OCI-LY7 (cell line): ENCODE measurements around the gene SLFN12L. TPM values are rescaled to one million over a fixed set of nuclear protein-coding genes. Genes with fewer than 3 reads are reported as not detected.
"Not testable (repeated sequence)": the region's sequence is repeated elsewhere in the genome, so short reads cannot be mapped to it uniquely, and the experiment has no call there.

Source experiments
- BruUV-seq: library from RNA; stranded (reverse); fragments of 400-500 nt; replicated peaks from 2 replicates; lab custom pipeline; 2021; lab: Mats Ljungman, UMichigan
- CTCF ChIA-PET: fragments of 300-600 bp; sonication (Branson Sonifier 250); formaldehyde crosslinking; loops from one replicate; lab custom pipeline; 2022; ENCODE audit warnings: antibody characterized with exemption; ENCODE audit not compliant: unreplicated experiment; lab: Charles Lee
- POLR2A ChIA-PET: fragments of 300-600 bp; sonication (Branson Sonifier 250); formaldehyde crosslinking; loops from one replicate; lab custom pipeline; 2022; ENCODE audit warnings: antibody characterized with exemption; lab: Charles Lee
- DNase-seq: peaks from one replicate; pipeline ENCODE4 v3.0.0-alpha.2; 2015; ENCODE audit warnings: low spot score
- H2AFZ ChIP-seq: fragments of 200-600 bp; sonication (generic), shearing (Covaris generic); 2 replicates; pipeline ENCODE4 v1.6.1; 2014; ENCODE audit warnings: mild to moderate bottlenecking, antibody characterized with exemption, low read length, moderate library complexity
- H3K27ac ChIP-seq: fragments of 200-600 bp; sonication (generic); 2 replicates; pipeline ENCODE4 v1.5.1; 2014; ENCODE audit warnings: mixed run types, low read depth, mild to moderate bottlenecking, moderate library complexity, low read length, inconsistent platforms; ENCODE audit not compliant: poor library complexity, severe bottlenecking
- H3K36me3 ChIP-seq: fragments of 200-600 bp; sonication (generic); 2 replicates; pipeline ENCODE4 v1.6.1; 2014; ENCODE audit warnings: mild to moderate bottlenecking, antibody characterized with exemption, low read length, moderate library complexity, mixed read lengths; ENCODE audit not compliant: insufficient read depth
- H3K4me1 ChIP-seq: fragments of 200-600 bp; sonication (generic); 2 replicates; pipeline ENCODE4 v1.5.1; 2014; ENCODE audit warnings: mild to moderate bottlenecking, low read length; ENCODE audit not compliant: insufficient read depth, poor library complexity, severe bottlenecking
- H3K4me2 ChIP-seq: fragments of 200-600 bp; sonication (generic); 2 replicates; pipeline ENCODE4 v1.6.1; 2014; ENCODE audit warnings: mild to moderate bottlenecking, low read length
- H3K4me3 ChIP-seq: fragments of 200-600 bp; sonication (generic); 2 replicates; pipeline ENCODE4 v1.5.1; 2014; ENCODE audit warnings: mild to moderate bottlenecking, low read depth, low read length; ENCODE audit not compliant: poor library complexity, severe bottlenecking
- H3K79me2 ChIP-seq: fragments of 200-600 bp; sonication (generic); 2 replicates; pipeline ENCODE4 v1.6.1; 2016; ENCODE audit warnings: low read depth, mild to moderate bottlenecking, low read length, moderate library complexity, mixed read lengths; ENCODE audit not compliant: insufficient read depth
- H3K9me2 ChIP-seq: fragments of 200-600 bp; sonication (generic); 2 replicates; pipeline ENCODE4 v1.6.1; 2016; ENCODE audit warnings: mild to moderate bottlenecking, low read length, mixed read lengths; ENCODE audit not compliant: insufficient read depth
- H3K9me3 ChIP-seq: fragments of 200-600 bp; sonication (generic); 2 replicates; pipeline ENCODE4 v1.6.1; 2014; ENCODE audit warnings: mild to moderate bottlenecking, mixed run types, low read length, mixed read lengths
- H4K20me1 ChIP-seq: fragments of 200-600 bp; sonication (generic); 2 replicates; pipeline ENCODE4 v1.6.1; 2014; ENCODE audit warnings: mild to moderate bottlenecking, antibody characterized with exemption, low read length, moderate library complexity, mixed read lengths; ENCODE audit not compliant: insufficient read depth
- CTCF ChIP-seq: fragments of 200-600 bp; sonication (generic); conservative IDR thresholded peaks from 2 replicates; pipeline ENCODE4 v1.5.1; 2014; ENCODE audit warnings: mild to moderate bottlenecking, antibody characterized with exemption, low read length, moderate library complexity, mixed read lengths
- EZH2phosphoT487 ChIP-seq: fragments of 200-600 bp; sonication (generic); IDR thresholded peaks from 2 replicates; pipeline ENCODE4 v1.6.1; 2018; ENCODE audit warnings: low read depth, borderline replicate concordance, mild to moderate bottlenecking, mixed run types, antibody characterized with exemption, low read length, moderate library complexity, mixed read lengths
- intact Hi-C: fragments of 100-400 bp; cut with micrococcal nuclease; formaldehyde crosslinking; loops from one replicate; pipeline ENCODE4 v1.10.0; 2022; ENCODE audit not compliant: unreplicated experiment
- total RNA-seq, 2 experiments: library from RNA; depleted of rRNA in 1 of 2; stranded (reverse); fragments of >200 nt in 1 of 2; shearing (Covaris generic) in 1 of 2; gene quantifications; 2 replicates each; pipeline ENCODE4 v1.2.3, GENCODE V29; 2014 to 2022

Gene SLFN12L
- total RNA-seq, 2 experiments from 2014 or later = not detected

- DNase-seq = no peak
- no peaks in the 10 kb centered on the region for H3K9me2 ChIP-seq
- POLR2A ChIA-PET = no interaction called here
- H3K9me3 ChIP-seq = no peaks in the 10 kb centered on the region
- H3K79me2 ChIP-seq = no peaks in the 10 kb centered on the region
- no peak overlapping the region for H3K4me3 ChIP-seq
- H3K4me1 ChIP-seq = no peaks in the 10 kb centered on the region
- CTCF ChIA-PET = no interaction called here
- TF ChIP-seq EZH2phosphoT487 = no peak
- no peak for TF ChIP-seq CTCF
- H3K27ac ChIP-seq = no peak overlapping the region
- H3K4me2 ChIP-seq = no peak overlapping the region
- intact Hi-C loops = no loop called here
- H2AFZ ChIP-seq = no peak overlapping the region
- BruUV-seq = no TSS peak
- no peaks in the 10 kb centered on the region for H3K36me3 ChIP-seq
- no peaks in the 10 kb centered on the region for H4K20me1 ChIP-seq
These were observed 22.5 kb downstream of the SLFN12L start for GRCh38 chr17:35515027-35515426.

- TF ChIP-seq CTCF (no peak), EZH2phosphoT487 (no peak)
- no peaks in the 10 kb centered on the region for H3K36me3 ChIP-seq
- no peaks in the 10 kb centered on the region for H3K9me3 ChIP-seq
- ChIA-PET CTCF (no interaction called here), POLR2A (no interaction called here)
- no TSS peak for BruUV-seq
- no peak overlapping the region for H3K4me3 ChIP-seq
- no peaks in the 10 kb centered on the region for H3K9me2 ChIP-seq
- H3K4me1 ChIP-seq = no peaks in the 10 kb centered on the region
- H3K79me2 ChIP-seq = no peaks in the 10 kb centered on the region
- intact Hi-C loops = no loop called here
- H3K27ac ChIP-seq = no peak overlapping the region
- no peaks in the 10 kb centered on the region for H4K20me1 ChIP-seq
- H2AFZ ChIP-seq = no peak overlapping the region
- no peak for DNase-seq
- no peak overlapping the region for H3K4me2 ChIP-seq
These were observed 22.9 kb downstream of the SLFN12L start for GRCh38 chr17:35514564-35514963.

- intact Hi-C loops = no loop called here
- Histone ChIP-seq H3K4me1 (no peaks in the 10 kb centered on the region), H2AFZ (no peak overlapping the region), H3K9me3 (no peaks in the 10 kb centered on the region), H4K20me1 (no peaks in the 10 kb centered on the region), H3K4me2 (no peak overlapping the region), H3K4me3 (no peak overlapping the region), H3K36me3 (no peaks in the 10 kb centered on the region), H3K27ac (no peak overlapping the region), H3K79me2 (no peaks in the 10 kb centered on the region), H3K9me2 (no peaks in the 10 kb centered on the region)
- BruUV-seq = no TSS peak
- POLR2A ChIA-PET = no interaction called here
- DNase-seq = no peak
- CTCF ChIA-PET = no interaction called here
- TF ChIP-seq EZH2phosphoT487 (no peak), CTCF (no peak)
These were observed 27.4 kb downstream of the SLFN12L start for GRCh38 chr17:35510052-35510451.

- intact Hi-C loops, H3K9me2 ChIP-seq, POLR2A ChIA-PET, H3K4me3 ChIP-seq, H4K20me1 ChIP-seq, H3K79me2 ChIP-seq, H3K9me3 ChIP-seq, H3K4me1 ChIP-seq, H3K27ac ChIP-seq, DNase-seq, CTCF ChIA-PET, H3K4me2 ChIP-seq, H2AFZ ChIP-seq, H3K36me3 ChIP-seq, BruUV-seq: not testable (repeated sequence)
These were observed 29.8 kb downstream of the SLFN12L start for GRCh38 chr17:35507714-35508113.
